HepG2 (cell line): ENCODE results near the gene DVL3.

ENCODE experiments used
- BRD4 ChIP-seq: sonication (generic); formaldehyde crosslinking; IDR thresholded peaks from 2 replicates; pipeline ENCODE4 v1.4.0; 2020; ENCODE audit warnings: missing genetic modification reagents
- GABPA ChIP-seq, 2 experiments: IDR thresholded peaks; 2 replicates each; pipeline ENCODE4 v1.6.1; 2011 to 2016; ENCODE audit warnings: low read depth in 2 of 2, low read length in 1 of 2, missing biosample characterization in 1 of 2, missing genetic modification characterization in 1 of 2
- GABPB1 ChIP-seq: IDR thresholded peaks from 2 replicates; pipeline ENCODE4 v1.6.1; 2016; ENCODE audit warnings: mild to moderate bottlenecking, missing genetic modification reagents, moderate library complexity, missing compliant biosample characterization
- MAX ChIP-seq: IDR thresholded peaks from 2 replicates; pipeline ENCODE4 v1.6.1; 2012; ENCODE audit warnings: inconsistent platforms
- ZNF17 ChIP-seq: sonication (generic); formaldehyde crosslinking; IDR thresholded peaks from 2 replicates; pipeline ENCODE4 v1.5.0; 2020; ENCODE audit warnings: mild to moderate bottlenecking, missing genetic modification reagents
- ZNF792 ChIP-seq: IDR thresholded peaks from 2 replicates; pipeline ENCODE4 v1.6.1; 2016
- ZSCAN29 ChIP-seq: sonication (generic); formaldehyde crosslinking; conservative IDR thresholded peaks from 2 replicates; pipeline ENCODE4 v1.4.0; 2020; ENCODE audit warnings: mild to moderate bottlenecking, missing genetic modification reagents
- TF ChIP-seq, protein P1 (sequence below): sonication (generic); formaldehyde crosslinking; IDR thresholded peaks from 2 replicates; pipeline ENCODE4 v1.8.0; 2023; ENCODE audit warnings: mild to moderate bottlenecking, missing genetic modification reagents

DNA sequence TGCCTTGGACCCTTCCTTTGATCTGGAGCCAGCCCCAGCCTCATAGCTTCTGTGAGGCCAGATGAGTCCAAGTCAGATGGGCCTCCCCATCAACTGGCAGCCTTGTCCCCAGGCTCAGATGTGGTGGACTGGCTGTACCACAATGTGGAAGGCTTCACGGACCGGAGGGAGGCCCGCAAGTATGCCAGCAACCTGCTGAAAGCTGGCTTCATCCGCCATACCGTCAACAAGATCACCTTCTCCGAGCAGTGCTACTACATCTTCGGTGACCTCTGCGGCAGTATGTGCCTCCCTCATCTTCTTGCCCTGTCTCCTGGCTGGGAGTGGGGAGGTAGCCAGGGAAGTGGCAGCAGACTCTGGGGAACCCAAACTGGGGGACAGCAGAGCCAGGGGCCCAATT lies 12.6 kb downstream of the DVL3 start:
- TF ChIP-seq ZSCAN29 (CRISPR knock-in tag), result no peak
- TF ChIP-seq BRD4 (CRISPR knock-in tag), result no peak
- TF ChIP-seq, protein P1, sequence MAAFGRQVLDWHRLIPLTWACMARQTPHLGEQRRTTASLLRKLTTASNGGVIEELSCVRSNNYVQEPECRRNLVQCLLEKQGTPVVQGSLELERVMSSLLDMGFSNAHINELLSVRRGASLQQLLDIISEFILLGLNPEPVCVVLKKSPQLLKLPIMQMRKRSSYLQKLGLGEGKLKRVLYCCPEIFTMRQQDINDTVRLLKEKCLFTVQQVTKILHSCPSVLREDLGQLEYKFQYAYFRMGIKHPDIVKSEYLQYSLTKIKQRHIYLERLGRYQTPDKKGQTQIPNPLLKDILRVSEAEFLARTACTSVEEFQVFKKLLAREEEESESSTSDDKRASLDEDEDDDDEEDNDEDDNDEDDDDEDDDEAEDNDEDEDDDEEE (CRISPR knock-in tag), result no peak
- TF ChIP-seq GABPB1, result no peak
- TF ChIP-seq ZNF792 (CRISPR knock-in tag), result no peak
- TF ChIP-seq GABPA (IDR thresholded peaks at IDR 0.05; ENCODE audit: low read depth, low read length), result no peak
- no peak for TF ChIP-seq GABPA (CRISPR knock-in tag; IDR thresholded peaks at IDR 0.05; ENCODE audit: low read depth)
- TF ChIP-seq ZNF17 (CRISPR knock-in tag), result no peak
- no peak for TF ChIP-seq MAX
